Measurements from ENCODE around the gene TEPSIN.

TEPSIN gene

GRCh38 chr17:81267390-81268067 lies 28.7 kb upstream of the TEPSIN start:
- DNase-seq, result no peak

GRCh38 chr17:81265576-81265975 lies 26.7 kb upstream of the TEPSIN start:
- DNase-seq, result no peak

DNA sequence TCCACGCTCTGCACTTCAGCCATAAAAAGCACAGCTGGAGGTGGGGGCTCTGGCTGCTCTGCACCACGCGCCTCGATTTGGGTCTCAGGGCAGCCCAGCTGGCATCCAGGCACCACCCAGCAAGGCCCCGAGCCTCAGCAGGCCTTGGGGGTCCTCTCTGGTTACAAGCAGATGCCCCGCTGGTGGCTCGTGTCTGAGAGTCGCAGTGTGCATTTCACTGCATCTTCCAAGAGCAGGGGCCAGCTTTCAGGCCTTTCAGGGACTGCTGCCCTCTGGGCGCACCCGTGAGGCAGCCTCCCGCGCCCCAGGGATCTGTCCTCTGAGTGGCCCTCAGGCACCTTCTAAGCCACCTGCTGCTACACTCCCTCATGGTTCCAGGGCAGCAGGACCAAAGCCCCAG lies 25.8 kb upstream of the TEPSIN start:
- DNase-seq, result no peak

- DNase-seq, result no peak
Measured at GRCh38 chr17:81263371-81264181, 24.7 kb upstream of the TEPSIN start.

GRCh38 chr17:81261582-81262336 lies 22.9 kb upstream of the TEPSIN start:
- no peak for DNase-seq

DNA sequence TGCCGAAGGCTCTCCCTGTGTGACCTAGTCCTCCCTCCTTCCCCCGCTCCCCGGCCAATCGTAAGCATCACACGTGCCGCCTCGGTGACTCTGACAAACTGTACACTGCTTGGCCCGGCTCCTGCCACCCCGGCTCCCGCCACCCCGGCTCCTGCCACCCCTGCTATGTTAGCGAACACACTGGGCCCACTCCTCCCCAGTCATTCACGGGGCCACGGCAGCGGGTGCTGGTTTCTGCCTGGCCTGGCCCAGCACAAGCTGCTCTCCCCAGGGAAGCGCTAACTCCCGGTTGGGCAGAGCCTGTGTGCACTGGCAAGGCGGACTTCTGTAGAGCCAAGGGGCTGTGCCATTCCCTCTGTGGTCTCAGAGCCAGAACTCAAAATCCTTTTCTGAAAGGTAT lies 22.2 kb upstream of the TEPSIN start:
- DNase-seq, result no peak

DNA sequence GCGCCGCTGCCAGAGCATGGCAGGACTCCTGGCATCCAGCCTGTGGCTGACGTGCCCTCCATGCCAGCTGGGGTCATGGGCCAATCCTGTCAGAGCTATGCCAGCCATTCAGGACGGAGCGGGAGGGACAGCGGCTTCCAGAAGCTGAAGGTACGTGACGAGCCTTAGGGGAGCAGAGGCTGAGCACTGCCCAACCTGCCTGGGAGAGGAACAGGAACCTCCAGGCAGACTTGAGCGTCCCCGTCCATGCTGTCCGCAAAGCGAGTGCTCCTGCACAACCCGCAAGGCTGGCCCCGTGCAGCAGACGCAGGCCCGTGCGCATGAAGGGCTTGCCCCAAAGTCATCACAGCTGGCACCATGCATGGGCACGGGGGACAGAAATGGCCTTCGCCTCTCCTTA lies 21.8 kb upstream of the TEPSIN start:
- no peak for DNase-seq

GRCh38 chr17:81260171-81260570 lies 21.3 kb upstream of the TEPSIN start:
- no peak for DNase-seq

DNA sequence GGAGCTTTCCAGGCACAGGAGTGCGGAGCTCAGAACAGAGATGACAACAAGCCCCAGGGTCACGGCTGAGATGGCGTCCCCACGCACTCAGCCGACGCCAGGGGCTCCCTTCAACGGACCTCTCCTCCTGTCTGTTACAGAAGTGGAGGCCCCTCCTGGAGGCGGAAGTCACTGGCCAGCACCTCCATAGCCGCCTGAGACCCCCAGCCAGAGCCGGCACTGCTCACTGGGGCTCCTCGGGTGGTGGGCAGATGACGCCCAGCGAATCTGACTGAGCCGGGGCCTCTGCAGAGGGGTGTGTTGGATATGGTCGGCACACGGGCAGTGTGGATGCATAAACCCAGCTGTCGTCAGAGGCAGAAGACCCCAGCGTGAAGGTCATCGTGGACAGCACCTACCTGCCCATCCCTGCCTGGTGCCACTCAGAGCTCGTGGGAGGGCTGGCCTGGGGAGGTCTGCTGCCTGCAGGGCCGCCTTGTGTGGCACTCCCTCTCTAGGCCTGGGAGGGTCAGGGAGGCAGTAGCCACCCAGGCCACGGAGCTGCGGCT lies 20.3 kb upstream of the TEPSIN start:
- no peak for DNase-seq

GRCh38 chr17:81258292-81258691 lies 19.4 kb upstream of the TEPSIN start:
- DNase-seq, result no peak

DNA sequence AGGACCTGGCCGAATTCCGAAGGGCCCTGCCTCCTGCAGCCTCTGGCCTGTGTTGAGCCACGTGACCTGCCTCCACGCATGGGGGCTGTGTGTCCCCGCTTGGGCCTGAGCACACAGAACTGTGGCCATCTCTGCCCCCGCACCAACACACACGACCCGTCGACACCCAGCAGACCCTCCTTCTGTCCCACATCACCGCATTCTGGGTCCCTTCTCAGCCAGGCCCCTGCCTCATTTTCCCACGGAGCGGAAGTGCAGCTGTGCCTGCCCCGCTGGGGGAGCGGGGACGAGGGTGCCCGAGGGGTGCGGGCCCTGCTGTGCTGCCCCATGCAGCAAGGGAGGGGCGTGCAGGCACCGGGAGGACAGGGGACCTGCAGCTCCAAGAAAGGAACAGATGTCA lies 18.7 kb upstream of the TEPSIN start:
- no peak for DNase-seq

- no peak for DNase-seq
Measured at GRCh38 chr17:81256616-81257015, 17.8 kb upstream of the TEPSIN start.

DNA sequence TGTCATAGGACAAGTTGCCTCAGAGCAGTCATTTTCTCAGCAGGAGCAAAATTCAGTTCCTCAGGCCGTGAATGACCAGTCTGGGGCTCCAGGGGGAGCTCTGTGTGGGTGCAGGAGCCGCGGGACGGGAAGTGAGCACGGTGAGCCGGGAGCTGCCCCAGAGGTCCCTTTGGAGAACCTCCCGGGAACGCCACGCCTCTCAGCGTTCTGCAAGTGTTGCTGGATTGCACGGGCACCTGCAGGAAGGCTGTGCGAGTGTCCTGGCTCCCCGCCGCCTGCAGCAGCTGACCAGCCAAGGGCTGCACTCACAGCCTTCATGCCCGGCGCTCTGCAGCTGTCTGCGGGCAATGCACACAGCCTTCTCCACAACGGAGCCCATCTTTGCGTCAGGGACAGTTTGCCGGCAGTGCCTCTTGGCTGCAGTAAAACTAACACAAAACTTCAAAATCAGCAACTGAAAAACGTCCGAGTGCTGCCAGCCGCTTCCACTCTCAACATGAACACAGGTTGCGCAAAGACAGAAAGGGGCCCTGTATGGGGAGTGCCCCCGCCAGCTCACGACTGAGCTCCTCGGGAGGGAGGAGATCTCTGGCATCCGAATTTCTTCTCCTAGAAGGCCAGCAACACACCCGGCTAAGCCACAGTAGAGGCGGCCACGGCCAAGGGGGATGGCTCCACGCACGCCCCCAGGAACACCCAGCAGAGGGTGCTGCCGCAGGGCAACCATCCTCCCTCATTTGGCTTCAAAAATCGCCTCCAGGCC lies 16.3 kb upstream of the TEPSIN start:
- no peak for DNase-seq

- peak; percentile 51 for DNase-seq
Measured at GRCh38 chr17:81253358-81254131, 14.7 kb upstream of the TEPSIN start.

- no peak for DNase-seq
Measured at GRCh38 chr17:81252987-81253329, 14.1 kb upstream of the TEPSIN start.

- DNase-seq, result no peak
Measured at GRCh38 chr17:81252326-81252986, 13.6 kb upstream of the TEPSIN start.

DNA sequence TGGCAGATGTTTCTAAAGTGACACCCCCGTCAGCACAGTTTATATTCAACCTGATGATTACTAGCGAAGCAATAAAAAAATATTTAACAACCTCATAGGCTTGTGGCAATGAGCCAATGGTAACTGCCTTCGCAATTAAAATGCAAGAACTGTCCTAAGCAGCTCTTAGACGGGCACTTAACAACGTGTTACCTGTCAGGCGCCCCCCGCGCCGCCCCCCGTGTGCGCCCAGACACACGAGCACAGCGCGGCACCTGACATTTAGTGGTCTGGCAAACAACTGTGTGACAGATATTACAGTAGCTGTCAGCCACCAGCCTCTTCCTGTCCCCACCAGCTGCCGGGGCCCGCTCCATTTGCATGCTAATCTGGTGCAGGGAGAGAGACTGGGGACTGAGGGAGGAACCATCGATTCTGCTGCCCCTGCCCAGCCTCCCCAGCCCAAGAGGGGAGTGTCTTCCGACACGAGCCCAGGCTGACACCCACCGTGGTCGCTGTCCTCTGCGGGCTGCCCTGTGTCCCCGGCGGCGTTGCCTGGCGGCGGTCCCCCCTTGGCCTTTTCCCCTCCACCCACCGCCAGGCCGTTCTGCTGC lies 12.9 kb upstream of the TEPSIN start:
- DNase-seq, result no peak

DNA sequence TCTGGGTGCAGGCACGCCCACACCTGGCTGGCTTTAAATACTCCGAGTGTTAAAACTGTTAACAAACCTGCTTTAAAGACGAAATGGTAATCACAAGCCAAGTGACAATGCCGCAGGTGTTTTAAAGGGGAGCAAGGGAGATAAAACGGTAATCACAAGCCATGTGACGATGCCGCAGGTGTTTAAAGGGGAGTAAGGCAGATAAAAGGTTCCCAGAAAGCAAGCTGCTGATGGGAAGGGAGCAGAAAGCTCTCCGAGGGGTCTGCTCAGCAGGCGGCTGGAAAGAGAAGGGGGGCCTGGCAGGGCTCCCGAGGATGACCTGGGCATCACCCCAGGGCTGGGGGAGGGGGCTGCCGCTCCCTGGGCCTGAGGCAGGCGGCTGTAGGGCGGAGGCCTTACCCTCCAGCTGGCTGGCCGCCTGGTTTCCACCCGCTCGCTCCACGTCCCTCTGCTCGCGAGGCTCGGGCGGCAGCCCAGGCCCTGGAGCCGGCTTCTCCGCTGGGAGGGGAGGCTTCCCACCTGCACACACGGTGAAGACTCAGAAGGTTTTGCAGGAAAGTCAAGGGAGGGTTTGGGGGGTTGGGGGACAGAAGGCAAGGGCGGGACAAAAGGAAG lies 12.3 kb upstream of the TEPSIN start:
- DNase-seq, result no peak

DNA sequence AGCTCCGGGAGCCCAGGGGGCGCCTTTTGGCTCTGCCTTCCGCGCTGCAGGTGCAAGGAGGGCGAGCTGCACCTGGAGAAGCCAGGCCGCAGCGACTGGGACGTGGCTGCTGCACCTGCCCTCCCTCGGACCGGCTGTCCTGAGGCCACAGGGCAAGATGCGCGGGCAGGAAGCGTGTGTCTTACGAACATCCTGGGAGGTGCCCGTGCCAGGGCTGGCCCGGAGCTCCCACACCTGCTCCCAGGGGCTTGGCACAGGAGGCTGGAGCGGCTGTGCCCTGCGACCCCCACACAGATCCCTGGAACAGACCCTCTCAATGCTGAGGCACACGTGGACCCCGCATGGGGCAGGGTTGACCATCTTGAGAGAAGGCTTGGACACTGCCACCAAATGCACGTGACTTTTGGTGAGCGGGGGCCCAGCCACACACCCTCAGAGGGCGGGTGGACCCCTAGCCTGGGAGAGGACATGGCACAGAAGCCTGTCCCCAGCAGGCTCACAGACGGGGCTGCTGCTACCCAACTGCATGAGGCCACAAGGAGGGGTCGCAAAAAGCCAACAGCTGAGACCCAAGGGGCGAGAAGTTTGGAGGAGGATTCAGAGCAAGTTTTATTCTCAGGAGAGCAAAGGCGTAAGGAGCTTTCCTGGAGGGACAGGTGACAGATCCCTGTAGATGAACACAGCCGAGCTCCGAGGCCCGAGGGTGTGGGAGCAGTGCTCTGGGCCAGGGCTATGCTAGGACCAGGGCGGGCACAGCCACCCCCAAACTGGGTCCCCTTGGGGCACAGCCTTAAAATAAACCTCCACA lies 11.6 kb upstream of the TEPSIN start:
- DNase-seq, result no peak

Data from CD4-positive, alpha-beta T cell treated with Interleukin-4 for 4 hours (primary cell).